HG02885 (cell line): ENCODE data around the gene PHLPP1.
"Not testable (repeated sequence)": the region's sequence is repeated elsewhere in the genome, so short reads cannot be mapped to it uniquely, and the experiment has no call there.

Source experiments
- ATAC-seq: cut with Tn5 transposase; IDR thresholded peaks from one replicate; pipeline ENCODE4 v1.9.1; 2021; ENCODE audit warnings: mild to moderate bottlenecking; ENCODE audit not compliant: unreplicated experiment, poor library complexity

PHLPP1 gene

GRCh38 chr18:62876828-62877227 lies 161.5 kb downstream of the PHLPP1 start:
- no peak for ATAC-seq

- ATAC-seq: no peak
Measured at GRCh38 chr18:62877411-62878221, 162.3 kb downstream of the PHLPP1 start.

- no peak for ATAC-seq
Measured at GRCh38 chr18:62878305-62878704, 163.0 kb downstream of the PHLPP1 start.

- no peak for ATAC-seq
Measured at GRCh38 chr18:62880034-62880433, 164.7 kb downstream of the PHLPP1 start.

GRCh38 chr18:62880673-62881364 lies 165.5 kb downstream of the PHLPP1 start:
- ATAC-seq: no peak

- ATAC-seq: peak; percentile 42
Measured at GRCh38 chr18:62881509-62882016, 166.2 kb downstream of the PHLPP1 start.

GRCh38 chr18:62883937-62884735 lies 168.8 kb downstream of the PHLPP1 start:
- no peak for ATAC-seq

GRCh38 chr18:62885804-62886203 lies 170.5 kb downstream of the PHLPP1 start:
- no peak for ATAC-seq

GRCh38 chr18:62894681-62895390 lies 179.5 kb downstream of the PHLPP1 start:
- no peak for ATAC-seq

GRCh38 chr18:62897153-62897552 lies 181.8 kb downstream of the PHLPP1 start:
- no peak for ATAC-seq

GRCh38 chr18:62898359-62898758 lies 183.0 kb downstream of the PHLPP1 start:
- peak; percentile 73 for ATAC-seq

GRCh38 chr18:62899534-62899933 lies 184.2 kb downstream of the PHLPP1 start:
- no peak for ATAC-seq

- ATAC-seq: no peak
Measured at GRCh38 chr18:62900132-62900883, 185.0 kb downstream of the PHLPP1 start.

GRCh38 chr18:62902776-62903175 lies 187.4 kb downstream of the PHLPP1 start:
- no peak for ATAC-seq

GRCh38 chr18:62904396-62905285 lies 189.3 kb downstream of the PHLPP1 start:
- ATAC-seq: no peak

GRCh38 chr18:62912885-62913284 lies 197.5 kb downstream of the PHLPP1 start:
- ATAC-seq: no peak

GRCh38 chr18:62913824-62914223 lies 198.5 kb downstream of the PHLPP1 start:
- not testable (repeated sequence) for ATAC-seq

- no peak for ATAC-seq
Measured at GRCh38 chr18:62914871-62915392, 199.6 kb downstream of the PHLPP1 start.
